ENCODE results near the gene RDH14.

RDH14 gene

GRCh38 chr2:18551623-18552022 lies 8.8 kb downstream of the RDH14 start:
- DNase-seq (ENCODE audit: low spot score), result no peak
- H3K9me3 Mint-ChIP-seq, result no peaks in the 10 kb centered on the region
- H3K27me3 Mint-ChIP-seq (ENCODE audit: low read depth), result no peaks in the 10 kb centered on the region
- H3K4me1 Mint-ChIP-seq (ENCODE audit: low read depth), result peaks cover 17% of the 10 kb centered on the region
- H3K4me3 Mint-ChIP-seq, result no peak overlapping the region
- H3K36me3 Mint-ChIP-seq (ENCODE audit: low read depth), result peaks cover 27% of the 10 kb centered on the region
- H3K27ac Mint-ChIP-seq, result no peak overlapping the region

- no peak for DNase-seq (ENCODE audit: low spot score)
- H3K9me3 Mint-ChIP-seq, result no peaks in the 10 kb centered on the region
- no peaks in the 10 kb centered on the region for H3K27me3 Mint-ChIP-seq (ENCODE audit: low read depth)
- H3K36me3 Mint-ChIP-seq (ENCODE audit: low read depth), result peaks cover 26% of the 10 kb centered on the region
- H3K27ac Mint-ChIP-seq, result no peak overlapping the region
- no peak overlapping the region for H3K4me3 Mint-ChIP-seq
- H3K4me1 Mint-ChIP-seq (ENCODE audit: low read depth), result peaks cover 22% of the 10 kb centered on the region
These were observed 9.3 kb downstream of the RDH14 start for GRCh38 chr2:18551169-18551568.

- no peaks in the 10 kb centered on the region for H3K27me3 Mint-ChIP-seq (ENCODE audit: low read depth)
- no peak overlapping the region for H3K4me3 Mint-ChIP-seq
- no peak for DNase-seq (ENCODE audit: low spot score)
- no peak overlapping the region for H3K27ac Mint-ChIP-seq
- H3K4me1 Mint-ChIP-seq (ENCODE audit: low read depth), result peaks cover 24% of the 10 kb centered on the region
- peaks cover 24% of the 10 kb centered on the region for H3K36me3 Mint-ChIP-seq (ENCODE audit: low read depth)
- peaks cover under 1% of the 10 kb centered on the region for H3K9me3 Mint-ChIP-seq
These were observed 10.0 kb downstream of the RDH14 start for GRCh38 chr2:18550433-18550832.

- H3K27ac Mint-ChIP-seq, result no peak overlapping the region
- H3K27me3 Mint-ChIP-seq (ENCODE audit: low read depth), result peaks cover 2% of the 10 kb centered on the region
- peaks cover 3% of the 10 kb centered on the region for H3K9me3 Mint-ChIP-seq
- peaks cover 30% of the 10 kb centered on the region for H3K4me1 Mint-ChIP-seq (ENCODE audit: low read depth)
- H3K36me3 Mint-ChIP-seq (ENCODE audit: low read depth), result peaks cover 15% of the 10 kb centered on the region
- H3K4me3 Mint-ChIP-seq, result no peak overlapping the region
- DNase-seq (ENCODE audit: low spot score), result no peak
These were observed 11.4 kb downstream of the RDH14 start for GRCh38 chr2:18549083-18549482.

GRCh38 chr2:18548621-18549020 lies 11.8 kb downstream of the RDH14 start:
- no peak for DNase-seq (ENCODE audit: low spot score)
- no peak overlapping the region for H3K4me3 Mint-ChIP-seq
- no peak overlapping the region for H3K27ac Mint-ChIP-seq
- H3K4me1 Mint-ChIP-seq (ENCODE audit: low read depth), result peaks cover 28% of the 10 kb centered on the region
- H3K36me3 Mint-ChIP-seq (ENCODE audit: low read depth), result peaks cover 13% of the 10 kb centered on the region
- H3K27me3 Mint-ChIP-seq (ENCODE audit: low read depth), result peaks cover 2% of the 10 kb centered on the region
- H3K9me3 Mint-ChIP-seq, result peaks cover 3% of the 10 kb centered on the region

GRCh38 chr2:18546567-18546966 lies 13.9 kb downstream of the RDH14 start:
- peaks cover 11% of the 10 kb centered on the region for H3K36me3 Mint-ChIP-seq (ENCODE audit: low read depth)
- H3K9me3 Mint-ChIP-seq, result peaks cover 3% of the 10 kb centered on the region
- peaks cover 2% of the 10 kb centered on the region for H3K27me3 Mint-ChIP-seq (ENCODE audit: low read depth)
- H3K4me3 Mint-ChIP-seq, result peak overlapping the region; percentile 46
- no peak for DNase-seq (ENCODE audit: low spot score)
- peaks cover 24% of the 10 kb centered on the region for H3K4me1 Mint-ChIP-seq (ENCODE audit: low read depth)
- H3K27ac Mint-ChIP-seq, result no peak overlapping the region

- Mint-ChIP-seq H3K36me3 (ENCODE audit: low read depth) (peaks cover 11% of the 10 kb centered on the region), H3K4me3 (peak overlapping the region; percentile 24), H3K27me3 (ENCODE audit: low read depth) (peaks cover 2% of the 10 kb centered on the region), H3K4me1 (ENCODE audit: low read depth) (peaks cover 30% of the 10 kb centered on the region), H3K9me3 (peaks cover 8% of the 10 kb centered on the region), H3K27ac (no peak overlapping the region)
- DNase-seq (ENCODE audit: low spot score), result peak; percentile 29
These were observed 15.1 kb downstream of the RDH14 start for GRCh38 chr2:18545384-18545783.

- H3K4me3 Mint-ChIP-seq, result no peak overlapping the region
- H3K27ac Mint-ChIP-seq, result no peak overlapping the region
- DNase-seq (ENCODE audit: low spot score), result no peak
- peaks cover 8% of the 10 kb centered on the region for H3K9me3 Mint-ChIP-seq
- peaks cover 28% of the 10 kb centered on the region for H3K4me1 Mint-ChIP-seq (ENCODE audit: low read depth)
- H3K36me3 Mint-ChIP-seq (ENCODE audit: low read depth), result peaks cover 7% of the 10 kb centered on the region
- H3K27me3 Mint-ChIP-seq (ENCODE audit: low read depth), result peaks cover 2% of the 10 kb centered on the region
These were observed 16.3 kb downstream of the RDH14 start for GRCh38 chr2:18544171-18544570.

GRCh38 chr2:18540872-18541271 lies 19.6 kb downstream of the RDH14 start:
- H3K4me1 Mint-ChIP-seq (ENCODE audit: low read depth), result peaks cover 12% of the 10 kb centered on the region
- no peak overlapping the region for H3K4me3 Mint-ChIP-seq
- peaks cover 4% of the 10 kb centered on the region for H3K27me3 Mint-ChIP-seq (ENCODE audit: low read depth)
- peaks cover 3% of the 10 kb centered on the region for H3K36me3 Mint-ChIP-seq (ENCODE audit: low read depth)
- peaks cover 8% of the 10 kb centered on the region for H3K9me3 Mint-ChIP-seq
- no peak overlapping the region for H3K27ac Mint-ChIP-seq
- no peak for DNase-seq (ENCODE audit: low spot score)

- peaks cover under 1% of the 10 kb centered on the region for H3K36me3 Mint-ChIP-seq (ENCODE audit: low read depth)
- H3K4me1 Mint-ChIP-seq (ENCODE audit: low read depth), result peaks cover 7% of the 10 kb centered on the region
- no peak for DNase-seq (ENCODE audit: low spot score)
- peaks cover 5% of the 10 kb centered on the region for H3K9me3 Mint-ChIP-seq
- H3K27me3 Mint-ChIP-seq (ENCODE audit: low read depth), result peaks cover 4% of the 10 kb centered on the region
- no peak overlapping the region for H3K4me3 Mint-ChIP-seq
- no peak overlapping the region for H3K27ac Mint-ChIP-seq
These were observed 23.8 kb downstream of the RDH14 start for GRCh38 chr2:18536697-18537096.

GRCh38 chr2:18536100-18536499 lies 24.4 kb downstream of the RDH14 start:
- no peak overlapping the region for H3K27ac Mint-ChIP-seq
- DNase-seq (ENCODE audit: low spot score), result no peak

GRCh38 chr2:18531194-18531593 lies 29.3 kb downstream of the RDH14 start:
- no peak overlapping the region for H3K4me3 Mint-ChIP-seq

More at GRCh38 chr2:18536100-18536499, 24.4 kb downstream of the RDH14 start:
- Mint-ChIP-seq H3K4me1 (ENCODE audit: low read depth) (peaks cover 4% of the 10 kb centered on the region), H3K36me3 (ENCODE audit: low read depth) (no peaks in the 10 kb centered on the region), H3K27me3 (ENCODE audit: low read depth) (peaks cover 4% of the 10 kb centered on the region), H3K9me3 (peaks cover 5% of the 10 kb centered on the region), H3K4me3 (no peak overlapping the region)

GRCh38 chr2:18527822-18528221 lies 32.6 kb downstream of the RDH14 start:
- no peaks in the 10 kb centered on the region for H3K9me3 Mint-ChIP-seq
- no peak for DNase-seq (ENCODE audit: low spot score)
- no peak overlapping the region for H3K27ac Mint-ChIP-seq
- no peaks in the 10 kb centered on the region for H3K36me3 Mint-ChIP-seq (ENCODE audit: low read depth)
- H3K27me3 Mint-ChIP-seq (ENCODE audit: low read depth), result peaks cover 3% of the 10 kb centered on the region
- no peaks in the 10 kb centered on the region for H3K4me1 Mint-ChIP-seq (ENCODE audit: low read depth)
- H3K4me3 Mint-ChIP-seq, result no peak overlapping the region

More at GRCh38 chr2:18531194-18531593, 29.3 kb downstream of the RDH14 start:
- H3K9me3 Mint-ChIP-seq, result no peaks in the 10 kb centered on the region
- H3K27ac Mint-ChIP-seq, result no peak overlapping the region
- no peaks in the 10 kb centered on the region for H3K4me1 Mint-ChIP-seq (ENCODE audit: low read depth)
- no peaks in the 10 kb centered on the region for H3K36me3 Mint-ChIP-seq (ENCODE audit: low read depth)
- no peak for DNase-seq (ENCODE audit: low spot score)
- peaks cover 5% of the 10 kb centered on the region for H3K27me3 Mint-ChIP-seq (ENCODE audit: low read depth)

GRCh38 chr2:18527326-18527725 lies 33.1 kb downstream of the RDH14 start:
- peaks cover 3% of the 10 kb centered on the region for H3K27me3 Mint-ChIP-seq (ENCODE audit: low read depth)
- no peaks in the 10 kb centered on the region for H3K9me3 Mint-ChIP-seq
- H3K36me3 Mint-ChIP-seq (ENCODE audit: low read depth), result no peaks in the 10 kb centered on the region
- no peaks in the 10 kb centered on the region for H3K4me1 Mint-ChIP-seq (ENCODE audit: low read depth)
- H3K27ac Mint-ChIP-seq, result no peak overlapping the region
- no peak for DNase-seq (ENCODE audit: low spot score)
- no peak overlapping the region for H3K4me3 Mint-ChIP-seq

GRCh38 chr2:18526429-18526828 lies 34.0 kb downstream of the RDH14 start:
- no peak overlapping the region for H3K4me3 Mint-ChIP-seq
- H3K27me3 Mint-ChIP-seq (ENCODE audit: low read depth), result peaks cover 3% of the 10 kb centered on the region
- no peak for DNase-seq (ENCODE audit: low spot score)
- H3K27ac Mint-ChIP-seq, result no peak overlapping the region
- H3K9me3 Mint-ChIP-seq, result no peaks in the 10 kb centered on the region
- no peaks in the 10 kb centered on the region for H3K4me1 Mint-ChIP-seq (ENCODE audit: low read depth)
- no peaks in the 10 kb centered on the region for H3K36me3 Mint-ChIP-seq (ENCODE audit: low read depth)
